H9 (cell line): ENCODE results near the gene RNU7-1. TPM values are rescaled to one million over a fixed set of nuclear protein-coding genes. Genes with fewer than 3 reads are reported as not detected.

Source experiments
- DNase-seq: peaks from one replicate; pipeline ENCODE4 v3.0.0-alpha.2; 2017
- H2AFZ ChIP-seq: one replicate; pipeline ENCODE4 v1.6.1; 2013; ENCODE audit warnings: mild to moderate bottlenecking, low read length, control low read depth, moderate library complexity
- H2AK5ac ChIP-seq: 2 replicates; pipeline ENCODE4 v1.6.1; 2013; ENCODE audit warnings: low read length, control low read depth, mixed read lengths; ENCODE audit not compliant: insufficient read length
- H2BK120ac ChIP-seq: one replicate; pipeline ENCODE4 v1.6.1; 2013; ENCODE audit warnings: low read depth, mild to moderate bottlenecking, low read length, control low read depth, inconsistent platforms; ENCODE audit not compliant: poor library complexity, severe bottlenecking
- H2BK12ac ChIP-seq: 2 replicates; pipeline ENCODE4 v1.6.1; 2013; ENCODE audit warnings: low read length, control low read depth, mixed read lengths, low read depth; ENCODE audit not compliant: insufficient read length
- H2BK15ac ChIP-seq: 2 replicates; pipeline ENCODE4 v1.6.1; 2013; ENCODE audit warnings: low read depth, low read length, control low read depth
- H2BK20ac ChIP-seq: one replicate; pipeline ENCODE4 v1.6.1; 2013; ENCODE audit warnings: low read depth, mild to moderate bottlenecking, low read length, control low read depth, inconsistent platforms; ENCODE audit not compliant: poor library complexity, severe bottlenecking
- H2BK5ac ChIP-seq: 2 replicates; pipeline ENCODE4 v1.6.1; 2013; ENCODE audit warnings: low read length, control low read depth, mixed read lengths; ENCODE audit not compliant: insufficient read length
- H3K14ac ChIP-seq: 2 replicates; pipeline ENCODE4 v1.6.1; 2013; ENCODE audit warnings: low read length, control low read depth; ENCODE audit not compliant: insufficient read depth
- H3K18ac ChIP-seq: 2 replicates; pipeline ENCODE4 v1.6.1; 2013; ENCODE audit warnings: low read depth, mild to moderate bottlenecking, mixed read lengths, low read length, control low read depth; ENCODE audit not compliant: insufficient read length
- H3K23ac ChIP-seq: 2 replicates; pipeline ENCODE4 v1.6.1; 2013; ENCODE audit warnings: low read length, control low read depth, mixed read lengths, low read depth; ENCODE audit not compliant: insufficient read length
- H3K23me2 ChIP-seq: 2 replicates; pipeline ENCODE4 v1.6.1; 2013; ENCODE audit warnings: low read depth, mild to moderate bottlenecking, mixed read lengths, low read length, control low read depth; ENCODE audit not compliant: insufficient read length, poor library complexity, severe bottlenecking
- H3K27ac ChIP-seq: 2 replicates; pipeline ENCODE4 v1.5.1; 2013; ENCODE audit warnings: low read length, control low read depth, mixed read lengths, low read depth; ENCODE audit not compliant: insufficient read length
- H3K27me3 ChIP-seq: 2 replicates; pipeline ENCODE4 v1.6.1; 2013; ENCODE audit warnings: low read length, control low read depth, inconsistent platforms; ENCODE audit not compliant: insufficient read depth
- H3K4ac ChIP-seq: 2 replicates; pipeline ENCODE4 v1.6.1; 2013; ENCODE audit warnings: low read depth, mild to moderate bottlenecking, control low read depth, inconsistent platforms, low read length, moderate library complexity
- H3K4me1 ChIP-seq: 2 replicates; pipeline ENCODE4 v1.6.1; 2013; ENCODE audit warnings: low read length, control low read depth, inconsistent platforms; ENCODE audit not compliant: insufficient read depth
- H3K4me2 ChIP-seq: 2 replicates; pipeline ENCODE4 v1.6.1; 2013; ENCODE audit warnings: low read length, control low read depth, mixed read lengths; ENCODE audit not compliant: insufficient read length, insufficient read depth
- H3K56ac ChIP-seq: 2 replicates; pipeline ENCODE4 v1.6.1; 2013; ENCODE audit warnings: low read depth, mild to moderate bottlenecking, mixed read lengths, low read length, control low read depth; ENCODE audit not compliant: insufficient read length
- H3K79me1 ChIP-seq: 2 replicates; pipeline ENCODE4 v1.6.1; 2013; ENCODE audit warnings: low read depth, mild to moderate bottlenecking, moderate library complexity, low read length, control low read depth, inconsistent platforms; ENCODE audit not compliant: insufficient read depth, poor library complexity, severe bottlenecking
- H3K79me2 ChIP-seq: 2 replicates; pipeline ENCODE4 v1.6.1; 2013; ENCODE audit warnings: low read length, control low read depth, inconsistent platforms; ENCODE audit not compliant: insufficient read depth
- H3K9ac ChIP-seq: 2 replicates; pipeline ENCODE4 v1.6.1; 2013; ENCODE audit warnings: low read length, control low read depth, mixed read lengths; ENCODE audit not compliant: insufficient read length; ENCODE audit errors: extremely low read depth
- H3K9me3 ChIP-seq: one replicate; pipeline ENCODE4 v1.6.1; 2013; ENCODE audit warnings: low read depth, low read length, inconsistent platforms; ENCODE audit not compliant: control insufficient read depth
- H3T11ph ChIP-seq: one replicate; pipeline ENCODE4 v1.6.1; 2013; ENCODE audit warnings: mild to moderate bottlenecking, low read length, control low read depth, inconsistent platforms
- H4K20me1 ChIP-seq: one replicate; pipeline ENCODE4 v1.6.1; 2013; ENCODE audit not compliant: control insufficient read depth, insufficient read length, insufficient read depth
- H4K5ac ChIP-seq: 2 replicates; pipeline ENCODE4 v1.6.1; 2013; ENCODE audit warnings: low read depth, mild to moderate bottlenecking, mixed read lengths, low read length, control low read depth; ENCODE audit not compliant: insufficient read length
- H4K8ac ChIP-seq: replicated peaks from 2 replicates; pipeline ENCODE4 v1.6.1; 2013; ENCODE audit warnings: low read length, control low read depth, mixed read lengths, low read depth; ENCODE audit not compliant: insufficient read length
- H4K91ac ChIP-seq: 2 replicates; pipeline ENCODE4 v1.6.1; 2013; ENCODE audit warnings: low read depth, mild to moderate bottlenecking, moderate library complexity, mixed read lengths, low read length, control low read depth; ENCODE audit not compliant: insufficient read length
- H3K27ac Mint-ChIP-seq, 3 experiments: 2 replicates in 2 of 3; 3 replicates in 1 of 3; pipeline ENCODE4 v1.8.0; 2020 to 2021; ENCODE audit warnings: mixed read lengths in 3 of 3, mild to moderate bottlenecking in 1 of 3, moderate library complexity in 1 of 3
- H3K27me3 Mint-ChIP-seq: 2 replicates; pipeline ENCODE4 v1.8.0; 2021; ENCODE audit warnings: low read depth, mild to moderate bottlenecking, moderate library complexity, mixed read lengths
- H3K36me3 Mint-ChIP-seq, 3 experiments: 2 replicates in 2 of 3; 3 replicates in 1 of 3; pipeline ENCODE4 v1.8.0; 2020 to 2021; ENCODE audit warnings: low read depth in 3 of 3, mixed read lengths in 3 of 3; ENCODE audit not compliant: insufficient read depth in 1 of 3
- H3K4me1 Mint-ChIP-seq, 2 experiments: 2 replicates each; pipeline ENCODE4 v1.8.0; 2020; ENCODE audit warnings: mixed read lengths in 2 of 2
- H3K4me3 Mint-ChIP-seq, 2 experiments: 2 replicates in 1 of 2; 3 replicates in 1 of 2; pipeline ENCODE4 v1.8.0; 2020 to 2021; ENCODE audit warnings: mild to moderate bottlenecking in 2 of 2, mixed read lengths in 2 of 2, moderate library complexity in 1 of 2
- H3K9me3 Mint-ChIP-seq, 2 experiments: 2 replicates in 1 of 2; 3 replicates in 1 of 2; pipeline ENCODE4 v1.8.0; 2020; ENCODE audit warnings: mild to moderate bottlenecking in 2 of 2, mixed read lengths in 2 of 2, moderate library complexity in 1 of 2
- CTCF ChIP-seq: fragments of 200-600 bp; sonication (generic); conservative IDR thresholded peaks from 3 replicates; pipeline ENCODE4 v1.8.0; 2021; ENCODE audit warnings: antibody characterized with exemption, mild to moderate bottlenecking
- WGBS: extraction: QIAGEN DNeasy Blood & Tissue Kit; methylation state at CpG from one replicate; pipeline ENCODE4 v1.1.7; 2013; ENCODE audit warnings: missing lambda C conversion rate, low lambda C conversion rate, mixed read lengths; ENCODE audit not compliant: insufficient read length; ENCODE audit errors: extremely low coverage; 5-methylcytosine and 5-hydroxymethylcytosine counted together
- total RNA-seq: library from RNA; stranded (reverse); gene quantifications from 2 replicates; pipeline ENCODE4 v1.2.1, GENCODE V29; 2021

RNU7-1 gene
- total RNA-seq, 1 experiment from 2014 or later, result not detected

GRCh38 chr12:6965714-6966113, 22.1 kb downstream of the RNU7-1 start:
- Histone ChIP-seq H3K79me1 (peaks cover 7% of the 10 kb centered on the region), H2BK20ac (no peak overlapping the region), H3K14ac (no peak overlapping the region), H2BK5ac (no peak overlapping the region), H4K5ac (no peak overlapping the region), H3K56ac (no peak overlapping the region), H3K23me2 (peaks cover 20% of the 10 kb centered on the region), H3K9ac (no peak overlapping the region), H2AK5ac (no peak overlapping the region), H3K79me2 (peaks cover 9% of the 10 kb centered on the region; the same call in 1 of the 2 replicates), H3K4ac (no peak overlapping the region), H3K4me2 (no peak overlapping the region), H2BK12ac (no peak overlapping the region), H3K18ac (no peak overlapping the region), H3K9me3 (no peaks in the 10 kb centered on the region), H4K91ac (no peak overlapping the region), H2AFZ (no peak overlapping the region), H3K27ac (no peak overlapping the region), H3K4me1 (peaks cover 6% of the 10 kb centered on the region; the same call in 1 of the 2 replicates), H2BK120ac (no peak overlapping the region), H3K27me3 (no peaks in the 10 kb centered on the region), H4K8ac (no peak overlapping the region), H2BK15ac (no peak overlapping the region), H4K20me1 (peaks cover 2% of the 10 kb centered on the region), H3T11ph (no peak overlapping the region), H3K23ac (no peak overlapping the region)
- no peak for TF ChIP-seq CTCF
- H3K36me3 Mint-ChIP-seq, result peaks cover 39 to 59% (median 46%) of the 10 kb centered on the region in 3 experiments
- peak overlapping the region in 2 of 3 experiments; percentile 92; a peak in 3 of 7 replicates for H3K27ac Mint-ChIP-seq
- WGBS, result no CpG with 5 or more reads among the region's 4 CpGs
- H3K27me3 Mint-ChIP-seq, result no peaks in the 10 kb centered on the region
- peaks cover 45 to 61% of the 10 kb centered on the region in 2 experiments for H3K4me1 Mint-ChIP-seq
- peak overlapping the region; percentile 1 to 39; a peak in 3 of 5 replicates for H3K4me3 Mint-ChIP-seq
- DNase-seq, result no peak
- no peaks in the 10 kb centered on the region; a peak in 2 of 5 replicates for H3K9me3 Mint-ChIP-seq
